Measurements from ENCODE around the gene CFHR5. TPM values are rescaled to one million over a fixed set of nuclear protein-coding genes. Genes with fewer than 3 reads are reported as not detected.

Gene CFHR5
- total RNA-seq, 2 donors from 2014 or later = not detected

- no peaks in the 10 kb centered on the region for H3K36me3 Mint-ChIP-seq (ENCODE audit: low read depth)
- H3K27ac Mint-ChIP-seq = no peak overlapping the region
- H3K9ac ChIP-seq (ENCODE audit: extremely low read depth, low read length, poor library complexity, severe bottlenecking) = no peak overlapping the region
- WGBS, 2 experiments (ENCODE audit: insufficient coverage in 1 of 2, insufficient read length in 1 of 2) = 100% methylated on average over 1 of the region's 1 CpG
- no peaks in the 10 kb centered on the region for H3K4me1 ChIP-seq (ENCODE audit: control insufficient read depth, insufficient read depth, low read length)
- no peak overlapping the region for H3K4me3 ChIP-seq (ENCODE audit: low read length)
- DNase-seq = no peak
- peaks cover 2% of the 10 kb centered on the region for H3K9me3 Mint-ChIP-seq
- no peak overlapping the region for H3K27ac ChIP-seq (ENCODE audit: low read depth, low read length)
- peaks cover 1% of the 10 kb centered on the region for H3K9me3 ChIP-seq (ENCODE audit: control insufficient read depth, low read length)
- TF ChIP-seq, protein P1, sequence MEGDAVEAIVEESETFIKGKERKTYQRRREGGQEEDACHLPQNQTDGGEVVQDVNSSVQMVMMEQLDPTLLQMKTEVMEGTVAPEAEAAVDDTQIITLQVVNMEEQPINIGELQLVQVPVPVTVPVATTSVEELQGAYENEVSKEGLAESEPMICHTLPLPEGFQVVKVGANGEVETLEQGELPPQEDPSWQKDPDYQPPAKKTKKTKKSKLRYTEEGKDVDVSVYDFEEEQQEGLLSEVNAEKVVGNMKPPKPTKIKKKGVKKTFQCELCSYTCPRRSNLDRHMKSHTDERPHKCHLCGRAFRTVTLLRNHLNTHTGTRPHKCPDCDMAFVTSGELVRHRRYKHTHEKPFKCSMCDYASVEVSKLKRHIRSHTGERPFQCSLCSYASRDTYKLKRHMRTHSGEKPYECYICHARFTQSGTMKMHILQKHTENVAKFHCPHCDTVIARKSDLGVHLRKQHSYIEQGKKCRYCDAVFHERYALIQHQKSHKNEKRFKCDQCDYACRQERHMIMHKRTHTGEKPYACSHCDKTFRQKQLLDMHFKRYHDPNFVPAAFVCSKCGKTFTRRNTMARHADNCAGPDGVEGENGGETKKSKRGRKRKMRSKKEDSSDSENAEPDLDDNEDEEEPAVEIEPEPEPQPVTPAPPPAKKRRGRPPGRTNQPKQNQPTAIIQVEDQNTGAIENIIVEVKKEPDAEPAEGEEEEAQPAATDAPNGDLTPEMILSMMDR (conservative IDR thresholded peaks at IDR 0.05) = no peak
- H3K36me3 ChIP-seq (ENCODE audit: control insufficient read depth, insufficient read depth, low read length) = no peaks in the 10 kb centered on the region
- H3K27me3 Mint-ChIP-seq (ENCODE audit: insufficient read depth) = no peaks in the 10 kb centered on the region
- H3K4me3 Mint-ChIP-seq = no peak overlapping the region
- no peaks in the 10 kb centered on the region for H3K27me3 ChIP-seq (ENCODE audit: control insufficient read depth, insufficient read depth, low read length, poor library complexity, severe bottlenecking)
- peaks cover 3% of the 10 kb centered on the region for H3K4me1 Mint-ChIP-seq
These were observed 39.4 kb downstream of the CFHR5 start for GRCh38 chr1:197016751-197017150.

DNA sequence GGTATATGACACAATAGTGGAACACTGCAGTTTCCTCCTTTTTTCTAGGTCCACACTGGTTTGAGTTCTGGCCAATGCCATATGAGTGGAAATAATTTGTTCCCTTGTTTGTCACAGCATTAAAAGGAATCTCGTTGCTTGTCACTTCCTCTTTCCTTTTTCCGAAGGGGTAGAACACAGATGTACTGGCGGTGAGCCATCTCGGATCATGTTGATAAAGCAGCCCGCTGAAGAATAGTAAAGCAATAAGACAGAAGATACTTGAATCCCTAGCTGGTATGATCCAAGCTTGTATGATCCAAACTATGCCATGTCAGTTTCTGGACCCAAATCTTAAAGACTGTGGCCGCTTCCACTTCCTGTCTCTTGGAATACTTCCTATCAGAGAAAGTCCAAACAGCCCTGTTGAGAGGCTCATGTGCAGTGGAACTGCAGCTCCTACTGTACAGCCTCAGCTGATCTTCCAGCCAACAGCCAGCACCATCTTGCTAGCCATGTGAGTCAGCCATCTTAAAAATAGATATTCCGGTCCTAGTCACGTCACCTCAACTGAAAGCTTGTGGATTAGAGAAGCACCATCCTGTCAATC, 40.3 kb downstream of the CFHR5 start:
- Histone ChIP-seq H3K9me3 (ENCODE audit: control insufficient read depth, low read length) (no peaks in the 10 kb centered on the region), H3K27ac (ENCODE audit: low read depth, low read length) (no peak overlapping the region), H3K27me3 (ENCODE audit: control insufficient read depth, insufficient read depth, low read length, poor library complexity, severe bottlenecking) (no peaks in the 10 kb centered on the region), H3K4me3 (ENCODE audit: low read length) (no peak overlapping the region), H3K9ac (ENCODE audit: extremely low read depth, low read length, poor library complexity, severe bottlenecking) (no peak overlapping the region), H3K4me1 (ENCODE audit: control insufficient read depth, insufficient read depth, low read length) (no peaks in the 10 kb centered on the region), H3K36me3 (ENCODE audit: control insufficient read depth, insufficient read depth, low read length) (no peaks in the 10 kb centered on the region)
- no peak overlapping the region for H3K27ac Mint-ChIP-seq
- H3K36me3 Mint-ChIP-seq (ENCODE audit: low read depth) = no peaks in the 10 kb centered on the region
- no peaks in the 10 kb centered on the region for H3K27me3 Mint-ChIP-seq (ENCODE audit: insufficient read depth)
- TF ChIP-seq, protein P1 (conservative IDR thresholded peaks at IDR 0.05) = no peak
- no peak overlapping the region for H3K4me3 Mint-ChIP-seq
- H3K9me3 Mint-ChIP-seq = no peaks in the 10 kb centered on the region
- 95 to 97% methylated on average over 8 of the region's 8 CpGs for WGBS, 2 experiments (ENCODE audit: insufficient coverage in 1 of 2, insufficient read length in 1 of 2)
- DNase-seq = no peak
- peaks cover 4% of the 10 kb centered on the region for H3K4me1 Mint-ChIP-seq

GRCh38 chr1:197021716-197022115, 44.4 kb downstream of the CFHR5 start:
- Histone ChIP-seq H3K4me3 (ENCODE audit: low read length) (no peak overlapping the region), H3K9ac (ENCODE audit: extremely low read depth, low read length, poor library complexity, severe bottlenecking) (no peak overlapping the region), H3K9me3 (ENCODE audit: control insufficient read depth, low read length) (no peaks in the 10 kb centered on the region), H3K27me3 (ENCODE audit: control insufficient read depth, insufficient read depth, low read length, poor library complexity, severe bottlenecking) (no peaks in the 10 kb centered on the region), H3K27ac (ENCODE audit: low read depth, low read length) (no peak overlapping the region), H3K36me3 (ENCODE audit: control insufficient read depth, insufficient read depth, low read length) (no peaks in the 10 kb centered on the region), H3K4me1 (ENCODE audit: control insufficient read depth, insufficient read depth, low read length) (no peaks in the 10 kb centered on the region)
- Mint-ChIP-seq H3K36me3 (ENCODE audit: low read depth) (no peaks in the 10 kb centered on the region), H3K27me3 (ENCODE audit: insufficient read depth) (no peaks in the 10 kb centered on the region), H3K27ac (no peak overlapping the region), H3K9me3 (no peaks in the 10 kb centered on the region), H3K4me3 (no peak overlapping the region), H3K4me1 (peaks cover 4% of the 10 kb centered on the region)
- WGBS, 2 experiments (ENCODE audit: insufficient coverage in 1 of 2, insufficient read length in 1 of 2) = 58% methylated on average over 4 of the region's 4 CpGs; no CpG with 5 or more reads in 1 of the 2 experiments
- peak; percentile 46 for DNase-seq
- TF ChIP-seq, protein P1 (conservative IDR thresholded peaks at IDR 0.05) = no peak
